Measurements from ENCODE around the gene CES5A. TPM values are rescaled to one million over a fixed set of nuclear protein-coding genes. Genes with fewer than 3 reads are reported as not detected.
A peak's percentile ranks its signal among the peaks of the same experiment; 100 is the strongest.
"Not testable (repeated sequence)": the region's sequence is repeated elsewhere in the genome, so short reads cannot be mapped to it uniquely, and the experiment has no call there.

The CES5A gene
- total RNA-seq, 8 experiments from 2014 or later, result 0.05 to 0.47 (median 0.20) TPM; not detected in 3

DNA sequence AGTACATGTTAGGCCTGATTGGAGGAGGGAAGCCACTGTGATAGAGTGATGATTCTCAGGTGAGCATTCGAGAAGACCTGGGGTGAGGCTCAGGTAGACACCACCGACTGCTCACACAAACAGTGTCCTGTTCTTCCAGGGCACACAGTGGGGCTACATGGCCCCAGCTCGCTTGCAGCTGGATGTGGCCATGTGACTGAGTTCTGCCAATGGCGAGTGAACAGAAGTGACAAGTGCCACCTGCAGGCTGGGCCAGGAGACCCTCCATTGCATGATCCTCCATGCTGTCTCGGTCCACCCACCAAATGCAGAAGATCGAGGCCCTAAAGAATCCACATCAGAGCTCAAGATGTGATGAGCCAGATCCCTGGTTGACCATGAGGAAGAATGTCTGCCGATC lies 6.2 kb downstream of the CES5A start:
- in situ Hi-C loops (cut with MboI; ENCODE audit: low pct_unique_long_range_greater_than_20kb in 2 of 9, low sequenced_read_pairs in 9 of 9, unreplicated experiment in 9 of 9), result no loop called here
- Histone ChIP-seq H3K4me1 (replicated peaks in 1 of 2) (no peaks in the 10 kb centered on the region), H3K27ac (no peak overlapping the region), H3K4me3 (no peak overlapping the region)
- no peak for ATAC-seq (replicated peaks in 6 of 8)
- 46 to 100% (median 73%) methylated on average over 1 to 6 of the region's 7 CpGs; no CpG with 5 or more reads in 4 of the 10 experiments for WGBS, 10 experiments

- no peaks in the 10 kb centered on the region for H3K4me1 ChIP-seq (replicated peaks in 1 of 2)
- WGBS, 10 experiments, result 13 to 100% (median 84%) methylated on average over 1 to 2 of the region's 2 CpGs; no CpG with 5 or more reads in 4 of the 10 experiments
- no peak for ATAC-seq (replicated peaks in 6 of 8)
- H3K27ac ChIP-seq, result no peak overlapping the region
- in situ Hi-C loops (cut with MboI; ENCODE audit: low pct_unique_long_range_greater_than_20kb in 2 of 9, low sequenced_read_pairs in 9 of 9, unreplicated experiment in 9 of 9), result no loop called here
- H3K4me3 ChIP-seq, result no peak overlapping the region
These were observed 7.0 kb downstream of the CES5A start for GRCh38 chr16:55868137-55868536.

DNA sequence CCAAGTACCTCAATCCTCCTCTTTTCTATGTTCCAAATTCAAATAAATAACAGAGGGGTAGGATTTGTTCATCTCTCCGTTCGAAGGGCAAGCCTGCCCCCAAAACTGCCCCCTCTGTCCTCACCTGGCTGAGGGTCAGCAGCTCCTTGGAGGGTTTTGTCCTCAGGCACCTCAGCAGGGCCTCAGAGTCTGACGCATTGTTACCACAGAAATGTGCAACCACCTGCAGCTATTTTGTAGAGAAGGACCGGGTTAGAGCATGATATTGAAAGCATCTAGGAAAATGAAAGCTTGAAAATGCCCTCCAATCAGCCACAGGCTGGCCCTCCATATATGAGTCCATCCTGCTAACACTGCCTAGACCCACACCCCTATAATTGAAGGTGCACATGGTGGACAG lies 13.9 kb downstream of the CES5A start:
- in situ Hi-C loops (cut with MboI; ENCODE audit: low pct_unique_long_range_greater_than_20kb in 2 of 9, low sequenced_read_pairs in 9 of 9, unreplicated experiment in 9 of 9), result no loop called here
- no peak overlapping the region for H3K4me3 ChIP-seq

GRCh38 chr16:55857650-55858049 lies 17.5 kb downstream of the CES5A start:
- H3K4me3 ChIP-seq; H3K27ac ChIP-seq; in situ Hi-C loops (cut with MboI; ENCODE audit: low pct_unique_long_range_greater_than_20kb in 2 of 9, low sequenced_read_pairs in 9 of 9, unreplicated experiment in 9 of 9); H3K4me1 ChIP-seq (replicated peaks in 1 of 2); ATAC-seq (replicated peaks in 6 of 8): not testable (repeated sequence)
- WGBS, 10 experiments, result 0 to 100% (median 14%) methylated on average over 1 of the region's 1 CpG; no CpG with 5 or more reads in 5 of the 10 experiments

More for the DNA sequence above, 13.9 kb downstream of the CES5A start:
- H3K27ac ChIP-seq, result no peak overlapping the region
- 20 to 92% (median 79%) methylated on average over 1 to 4 of the region's 4 CpGs; no CpG with 5 or more reads in 3 of the 10 experiments for WGBS, 10 experiments
- no peaks in the 10 kb centered on the region for H3K4me1 ChIP-seq (replicated peaks in 1 of 2)
- ATAC-seq (replicated peaks in 6 of 8), result no peak

DNA sequence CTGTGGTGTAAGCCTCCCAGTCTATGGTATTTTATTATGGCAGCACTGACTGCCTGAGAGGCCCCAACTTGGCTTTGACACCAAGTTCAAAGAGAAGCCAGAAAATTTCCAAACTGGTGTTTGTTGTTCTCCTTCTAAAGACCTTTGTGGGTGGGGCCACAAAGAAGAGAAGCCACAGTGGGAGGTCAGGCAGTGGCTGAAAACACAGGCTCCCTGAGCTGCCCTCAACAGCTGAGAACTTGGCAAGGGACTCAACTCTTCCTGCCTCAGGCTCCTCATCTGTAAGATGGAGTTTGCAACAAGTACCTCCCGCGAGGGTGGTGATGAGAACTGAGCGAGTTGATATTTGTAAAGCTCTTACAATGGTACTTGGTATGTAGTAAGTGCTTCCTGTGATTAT lies 18.2 kb downstream of the CES5A start:
- 0 to 93% (median 75%) methylated on average over 1 to 3 of the region's 3 CpGs; no CpG with 5 or more reads in 4 of the 10 experiments for WGBS, 10 experiments
- no peaks in the 10 kb centered on the region for H3K4me1 ChIP-seq (replicated peaks in 1 of 2)
- in situ Hi-C loops (cut with MboI; ENCODE audit: low pct_unique_long_range_greater_than_20kb in 2 of 9, low sequenced_read_pairs in 9 of 9, unreplicated experiment in 9 of 9), result no loop called here

DNA sequence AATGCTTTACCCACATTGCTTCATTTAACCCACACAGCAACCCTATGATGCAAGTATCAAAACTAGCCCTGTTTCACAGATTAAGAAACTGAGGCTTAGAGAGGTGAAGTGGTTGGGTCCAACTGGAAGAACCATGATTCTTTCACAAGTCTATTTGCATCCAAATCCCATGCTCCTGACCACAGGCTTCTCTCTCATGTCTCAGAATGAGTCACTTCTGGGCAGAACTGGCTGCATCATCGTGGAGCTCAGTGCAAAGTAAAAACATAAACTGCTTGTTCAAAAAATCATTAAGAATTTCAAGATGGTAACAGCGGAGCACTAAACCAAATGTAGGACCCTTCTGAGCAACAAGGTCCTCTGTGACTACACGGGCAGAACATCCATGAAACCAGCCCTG lies 22.1 kb downstream of the CES5A start:
- ATAC-seq (replicated peaks in 6 of 8), result peak in 2 of 8 experiments; percentile 79 to 85
- Histone ChIP-seq H3K4me1 (replicated peaks in 1 of 2) (no peaks in the 10 kb centered on the region), H3K27ac (no peak overlapping the region), H3K4me3 (no peak overlapping the region)
- WGBS, 10 experiments, result 0 to 100% (median 57%) methylated on average over 1 to 3 of the region's 3 CpGs; no CpG with 5 or more reads in 3 of the 10 experiments
- in situ Hi-C loops (cut with MboI; ENCODE audit: low pct_unique_long_range_greater_than_20kb in 2 of 9, low sequenced_read_pairs in 9 of 9, unreplicated experiment in 9 of 9), result no loop called here

More for the DNA sequence above, 18.2 kb downstream of the CES5A start:
- no peak overlapping the region for H3K4me3 ChIP-seq
- no peak for ATAC-seq (replicated peaks in 6 of 8)
- H3K27ac ChIP-seq, result no peak overlapping the region

DNA sequence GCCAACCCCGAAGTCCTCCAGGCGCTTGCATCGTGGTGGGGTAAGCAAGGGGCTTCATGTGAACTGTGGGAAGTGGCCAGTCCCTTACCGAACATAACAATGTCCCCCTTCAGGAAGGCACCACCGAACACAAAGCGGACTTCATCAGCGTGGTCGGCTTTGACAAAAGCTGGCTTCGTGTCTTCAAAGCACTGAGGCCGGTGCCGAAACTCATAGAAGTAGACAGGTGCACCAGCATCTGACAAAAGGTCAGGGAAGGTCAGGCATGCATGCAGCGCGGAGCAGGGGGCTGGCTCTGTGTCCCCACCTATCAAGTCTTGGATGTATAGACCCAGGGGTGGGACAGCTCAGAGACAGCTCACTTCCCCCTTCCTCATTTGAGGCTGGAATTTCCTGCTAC lies 25.6 kb downstream of the CES5A start:
- no peak overlapping the region for H3K4me3 ChIP-seq
- H3K27ac ChIP-seq, result no peak overlapping the region
- ATAC-seq (replicated peaks in 6 of 8), result no peak
- no peaks in the 10 kb centered on the region for H3K4me1 ChIP-seq (replicated peaks in 1 of 2)
- in situ Hi-C loops (cut with MboI; ENCODE audit: low pct_unique_long_range_greater_than_20kb in 2 of 9, low sequenced_read_pairs in 9 of 9, unreplicated experiment in 9 of 9), result loop anchor here (10.0 to 25.0 kb wide), 5 partner anchors 135 to 387 kb away; no protein-coding TSS in a partner anchor
- WGBS, 10 experiments, result 10 to 92% (median 80%) methylated on average over 1 to 4 of the region's 13 CpGs; no CpG with 5 or more reads in 5 of the 10 experiments

GRCh38 chr16:55846598-55847346 lies 28.4 kb downstream of the CES5A start:
- 0 to 90% (median 50%) methylated on average over 2 to 4 of the region's 11 CpGs; no CpG with 5 or more reads in 2 of the 10 experiments for WGBS, 10 experiments
- H3K4me1 ChIP-seq (replicated peaks in 1 of 2), result no peaks in the 10 kb centered on the region
- H3K4me3 ChIP-seq, result no peak overlapping the region
- no peak for ATAC-seq (replicated peaks in 6 of 8)
- H3K27ac ChIP-seq, result no peak overlapping the region
- in situ Hi-C loops (cut with MboI; ENCODE audit: low pct_unique_long_range_greater_than_20kb in 2 of 9, low sequenced_read_pairs in 9 of 9, unreplicated experiment in 9 of 9), result loop anchor here (10.0 to 25.0 kb wide), 5 partner anchors 132 to 384 kb away; no protein-coding TSS in a partner anchor

GRCh38 chr16:55843105-55843395 lies 32.1 kb downstream of the CES5A start:
- 0 to 100% (median 39%) methylated on average over 1 to 2 of the region's 2 CpGs; no CpG with 5 or more reads in 1 of the 10 experiments for WGBS, 10 experiments
- in situ Hi-C loops (cut with MboI; ENCODE audit: low pct_unique_long_range_greater_than_20kb in 2 of 9, low sequenced_read_pairs in 9 of 9, unreplicated experiment in 9 of 9), result loop anchor here (5.0 to 25.0 kb wide), 6 partner anchors 128 to 381 kb away; no protein-coding TSS in a partner anchor
- no peak overlapping the region for H3K27ac ChIP-seq
- ATAC-seq (replicated peaks in 6 of 8), result no peak
- H3K4me1 ChIP-seq (replicated peaks in 1 of 2), result no peaks in the 10 kb centered on the region
- H3K4me3 ChIP-seq, result no peak overlapping the region

GRCh38 chr16:55842369-55843104 lies 32.6 kb downstream of the CES5A start:
- peak; percentile 46 to 70 (median 60) for ATAC-seq (replicated peaks in 6 of 8)
- 0 to 40% (median 18%) methylated on average over 1 to 7 of the region's 11 CpGs for WGBS, 10 experiments
- in situ Hi-C loops (cut with MboI; ENCODE audit: low pct_unique_long_range_greater_than_20kb in 2 of 9, low sequenced_read_pairs in 9 of 9, unreplicated experiment in 9 of 9), result loop anchor here (5.0 to 25.0 kb wide), 6 partner anchors 128 to 380 kb away; no protein-coding TSS in a partner anchor
- Histone ChIP-seq H3K27ac (no peak overlapping the region), H3K4me3 (no peak overlapping the region), H3K4me1 (replicated peaks in 1 of 2) (no peaks in the 10 kb centered on the region)

GRCh38 chr16:55839115-55839514 lies 36.1 kb downstream of the CES5A start:
- Histone ChIP-seq H3K4me1 (replicated peaks in 1 of 2) (no peaks in the 10 kb centered on the region), H3K4me3 (no peak overlapping the region), H3K27ac (no peak overlapping the region)
- peak in 2 of 8 experiments; percentile 70 to 74 for ATAC-seq (replicated peaks in 6 of 8)
- in situ Hi-C loops (cut with MboI; ENCODE audit: low pct_unique_long_range_greater_than_20kb in 2 of 9, low sequenced_read_pairs in 9 of 9, unreplicated experiment in 9 of 9), result loop anchor here in 8 of 9 experiments (10.0 to 25.0 kb wide), 3 partner anchors 74 to 377 kb away; no protein-coding TSS in a partner anchor
- WGBS, 10 experiments, result 0 to 100% (median 60%) methylated on average over 1 of the region's 2 CpGs; no CpG with 5 or more reads in 3 of the 10 experiments

GRCh38 chr16:55836158-55836611 lies 39.0 kb downstream of the CES5A start:
- in situ Hi-C loops (cut with MboI; ENCODE audit: low pct_unique_long_range_greater_than_20kb in 2 of 9, low sequenced_read_pairs in 9 of 9, unreplicated experiment in 9 of 9), result loop anchor here in 8 of 9 experiments (10.0 to 25.0 kb wide), 3 partner anchors 71 to 374 kb away; no protein-coding TSS in a partner anchor
- 0 to 100% methylated on average over 1 of the region's 4 CpGs; no CpG with 5 or more reads in 8 of the 10 experiments for WGBS, 10 experiments
- no peaks in the 10 kb centered on the region for H3K4me1 ChIP-seq (replicated peaks in 1 of 2)
- no peak overlapping the region for H3K4me3 ChIP-seq
- peak in 2 of 8 experiments; percentile 9 to 59 for ATAC-seq (replicated peaks in 6 of 8)
- H3K27ac ChIP-seq, result no peak overlapping the region

DNA sequence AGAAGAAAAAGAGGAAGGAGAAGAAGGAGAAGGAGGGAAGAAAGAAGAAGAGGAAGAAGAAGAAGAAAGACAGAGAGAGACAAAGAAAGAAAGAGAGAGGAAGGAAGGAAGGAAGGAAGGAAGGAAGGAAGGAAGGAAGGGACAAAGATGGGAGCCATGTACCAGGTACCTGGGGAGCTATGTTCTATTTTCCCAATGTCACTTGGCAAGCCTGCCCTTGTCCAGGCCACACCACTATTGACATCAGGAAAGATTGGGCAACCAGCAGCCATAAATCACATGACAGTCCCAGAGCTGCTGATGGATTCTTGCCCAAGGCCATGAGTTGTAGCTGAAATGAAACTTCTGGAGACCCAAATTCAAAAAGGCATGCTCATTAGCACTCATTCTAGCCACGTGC lies 39.6 kb downstream of the CES5A start:
- Histone ChIP-seq H3K27ac (no peak overlapping the region), H3K4me1 (replicated peaks in 1 of 2) (no peaks in the 10 kb centered on the region), H3K4me3 (no peak overlapping the region)
- WGBS, 10 experiments, result 33% methylated on average over 1 of the region's 1 CpG; no CpG with 5 or more reads in 9 of the 10 experiments
- peak in 1 of 8 experiments; percentile 9 for ATAC-seq (replicated peaks in 6 of 8)
- in situ Hi-C loops (cut with MboI; ENCODE audit: low pct_unique_long_range_greater_than_20kb in 2 of 9, low sequenced_read_pairs in 9 of 9, unreplicated experiment in 9 of 9), result loop anchor here in 8 of 9 experiments (10.0 to 25.0 kb wide), 3 partner anchors 71 to 373 kb away; no protein-coding TSS in a partner anchor

Measured in motor neuron (in vitro differentiated cells).